ENCODE data around the gene TARP.

Gene TARP

DNA sequence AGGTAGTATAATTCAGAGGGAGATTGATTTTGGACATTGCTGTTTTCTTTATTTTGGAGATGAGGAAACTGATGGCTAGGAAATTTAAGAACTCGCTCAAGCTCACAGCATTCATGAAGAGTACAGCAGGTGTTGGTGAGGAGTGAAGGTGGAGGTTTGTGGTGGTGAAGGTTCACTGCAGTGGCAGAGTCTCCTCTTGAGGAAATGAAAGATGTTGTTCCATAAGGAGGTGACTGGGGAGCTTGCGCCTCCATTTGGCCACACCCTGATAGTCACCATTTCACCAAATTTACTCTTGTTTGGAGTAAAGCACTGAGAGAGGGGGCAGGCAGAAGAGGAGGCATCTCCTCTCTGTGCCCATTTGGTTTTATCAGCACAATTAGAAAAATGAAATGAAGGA lies 46.4 kb upstream of the TARP start:
- Mint-ChIP-seq H3K4me3 (peak overlapping the region in 2 of 3 donors; percentile 18 to 59), H3K36me3 (no peaks in the 10 kb centered on the region), H3K27me3 (no peaks in the 10 kb centered on the region), H3K9me3 (no peaks in the 10 kb centered on the region), H3K27ac (peak overlapping the region; percentile 89 to 90), H3K4me1 (peaks cover 31 to 49% (median 36%) of the 10 kb centered on the region in 3 donors)
- Histone ChIP-seq H3K27me3 (replicated peaks in 1 of 2; ENCODE audit: control insufficient read depth in 2 of 2, extremely low read depth in 1 of 2, insufficient read depth in 2 of 2, low read length in 1 of 2) (no peaks in the 10 kb centered on the region), H3K4me3 (ENCODE audit: control insufficient read depth in 1 of 2, extremely low read depth in 1 of 2, low read length in 1 of 2) (no peak overlapping the region), H3K9me3 (no peaks in the 10 kb centered on the region), H3K27ac (ENCODE audit: low read length) (peak overlapping the region; percentile 44), H3K36me3 (ENCODE audit: control insufficient read depth in 2 of 2, extremely low read depth in 1 of 2, insufficient read depth in 1 of 2, low read length in 1 of 2) (no peaks in the 10 kb centered on the region), H3K4me1 (ENCODE audit: control insufficient read depth in 1 of 2, extremely low read depth in 1 of 2, insufficient read depth in 2 of 2, low read length in 2 of 2) (peaks cover 17 to 34% of the 10 kb centered on the region in 2 experiments)
- POLR2A ChIA-PET: interaction anchor here in 1 of 2 donors (0.6 kb wide), 1 partner anchor 9 kb away, joined by 3 read pairs; no protein-coding TSS in a partner anchor
- CTCF ChIA-PET: interaction anchor here (1.0 to 6.0 kb wide), 9 partner anchors 12 to 211 kb away, joined by 3 to 31 read pairs (median 8); no protein-coding TSS in a partner anchor
- ATAC-seq (replicated peaks in 1 of 4): peak in 1 of 4 experiments; percentile 62
- no CpG with 5 or more reads among the region's 2 CpGs for WGBS (ENCODE audit: insufficient coverage)
- no peak for DNase-seq

DNA sequence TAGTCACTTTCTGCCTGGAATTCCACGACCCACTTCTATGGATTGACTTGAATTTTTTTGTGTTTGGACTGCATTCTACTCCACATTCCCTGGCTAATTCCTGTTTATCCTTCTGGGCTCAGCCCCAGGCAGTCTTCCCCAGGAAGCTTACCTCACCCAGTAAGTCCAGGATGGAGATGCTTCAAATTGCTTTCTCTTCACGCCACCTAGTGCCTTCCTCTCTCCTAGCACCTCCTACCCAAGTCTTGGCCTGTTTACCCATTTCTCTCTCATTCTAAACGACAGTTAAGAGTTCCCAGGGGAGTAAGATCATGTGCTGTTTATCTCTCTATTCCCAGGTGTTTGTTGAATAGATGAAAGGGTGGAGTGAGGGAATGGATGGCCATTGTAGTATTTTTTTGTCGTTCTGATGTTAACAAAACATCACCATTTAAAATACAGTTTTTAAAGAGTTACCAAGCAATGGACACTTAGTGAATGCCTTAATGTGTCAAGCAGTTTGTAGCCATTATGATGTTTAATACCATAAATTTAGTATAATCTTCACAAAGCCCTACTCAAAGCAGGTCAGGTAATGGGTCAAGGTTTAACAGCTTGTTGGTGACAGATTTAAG lies 45.5 kb upstream of the TARP start:
- H3K4me1 Mint-ChIP-seq: peaks cover 31 to 48% (median 36%) of the 10 kb centered on the region in 3 donors
- H3K36me3 Mint-ChIP-seq: no peaks in the 10 kb centered on the region
- H3K27ac Mint-ChIP-seq: peak overlapping the region; percentile 89 to 90
- Histone ChIP-seq H3K27me3 (replicated peaks in 1 of 2; ENCODE audit: control insufficient read depth in 2 of 2, extremely low read depth in 1 of 2, insufficient read depth in 2 of 2, low read length in 1 of 2) (no peaks in the 10 kb centered on the region), H3K36me3 (ENCODE audit: control insufficient read depth in 2 of 2, extremely low read depth in 1 of 2, insufficient read depth in 1 of 2, low read length in 1 of 2) (no peaks in the 10 kb centered on the region), H3K9me3 (no peaks in the 10 kb centered on the region), H3K4me3 (ENCODE audit: control insufficient read depth in 1 of 2, extremely low read depth in 1 of 2, low read length in 1 of 2) (peak overlapping the region in 1 of 2 donors; percentile 47), H3K4me1 (ENCODE audit: control insufficient read depth in 1 of 2, extremely low read depth in 1 of 2, insufficient read depth in 2 of 2, low read length in 2 of 2) (peaks cover 17 to 32% of the 10 kb centered on the region in 2 experiments), H3K27ac (ENCODE audit: low read length) (peak overlapping the region; percentile 44)
- CTCF ChIA-PET: interaction anchor here (0.6 to 6.0 kb wide), 18 partner anchors 9 to 210 kb away, joined by 3 to 31 read pairs (median 4); partner anchors contain the start of gene TARP (in 1 of the 2)
- H3K27me3 Mint-ChIP-seq: no peaks in the 10 kb centered on the region
- ATAC-seq (replicated peaks in 1 of 4) (peak in 2 of 4 experiments; percentile 49 to 59), DNase-seq (peak in 2 of 35 experiments; percentile 26 to 57)
- no peaks in the 10 kb centered on the region for H3K9me3 Mint-ChIP-seq
- peak overlapping the region; percentile 62 to 77 (median 72) for H3K4me3 Mint-ChIP-seq
- no CpG with 5 or more reads among the region's 4 CpGs for WGBS (ENCODE audit: insufficient coverage)
- POLR2A ChIA-PET: interaction anchor here in 1 of 2 donors (1.5 kb wide), 1 partner anchor 101 kb away, joined by 11 read pairs; no protein-coding TSS in a partner anchor

GRCh38 chr7:38318241-38318640 lies 44.8 kb upstream of the TARP start:
- H3K36me3 Mint-ChIP-seq: no peaks in the 10 kb centered on the region
- Histone ChIP-seq H3K27ac (ENCODE audit: low read length) (peak overlapping the region; percentile 44), H3K27me3 (replicated peaks in 1 of 2; ENCODE audit: control insufficient read depth in 2 of 2, extremely low read depth in 1 of 2, insufficient read depth in 2 of 2, low read length in 1 of 2) (no peaks in the 10 kb centered on the region), H3K36me3 (ENCODE audit: control insufficient read depth in 2 of 2, extremely low read depth in 1 of 2, insufficient read depth in 1 of 2, low read length in 1 of 2) (no peaks in the 10 kb centered on the region), H3K4me3 (ENCODE audit: control insufficient read depth in 1 of 2, extremely low read depth in 1 of 2, low read length in 1 of 2) (peak overlapping the region in 1 of 2 donors; percentile 47), H3K9me3 (no peaks in the 10 kb centered on the region), H3K4me1 (ENCODE audit: control insufficient read depth in 1 of 2, extremely low read depth in 1 of 2, insufficient read depth in 2 of 2, low read length in 2 of 2) (peaks cover 17 to 29% of the 10 kb centered on the region in 2 experiments)
- no peaks in the 10 kb centered on the region for H3K27me3 Mint-ChIP-seq
- peak overlapping the region; percentile 89 to 90 for H3K27ac Mint-ChIP-seq
- ATAC-seq (replicated peaks in 1 of 4) (no peak), DNase-seq (no peak)
- H3K9me3 Mint-ChIP-seq: no peaks in the 10 kb centered on the region
- H3K4me3 Mint-ChIP-seq: peak overlapping the region; percentile 62 to 77 (median 72)
- peaks cover 31 to 49% (median 38%) of the 10 kb centered on the region in 3 donors for H3K4me1 Mint-ChIP-seq
- 17% methylated on average over 1 of the region's 9 CpGs for WGBS (ENCODE audit: insufficient coverage)
- ChIA-PET POLR2A (interaction anchor here in 1 of 2 donors (0.6 to 1.5 kb wide), 5 partner anchors 19 to 102 kb away, joined by 3 to 11 read pairs (median 4); partner anchors contain the start of gene TARP), CTCF (interaction anchor here (0.6 to 6.0 kb wide), 15 partner anchors 9 to 209 kb away, joined by 3 to 31 read pairs (median 4); partner anchors contain the start of gene TARP (in 1 of the 2))

DNA sequence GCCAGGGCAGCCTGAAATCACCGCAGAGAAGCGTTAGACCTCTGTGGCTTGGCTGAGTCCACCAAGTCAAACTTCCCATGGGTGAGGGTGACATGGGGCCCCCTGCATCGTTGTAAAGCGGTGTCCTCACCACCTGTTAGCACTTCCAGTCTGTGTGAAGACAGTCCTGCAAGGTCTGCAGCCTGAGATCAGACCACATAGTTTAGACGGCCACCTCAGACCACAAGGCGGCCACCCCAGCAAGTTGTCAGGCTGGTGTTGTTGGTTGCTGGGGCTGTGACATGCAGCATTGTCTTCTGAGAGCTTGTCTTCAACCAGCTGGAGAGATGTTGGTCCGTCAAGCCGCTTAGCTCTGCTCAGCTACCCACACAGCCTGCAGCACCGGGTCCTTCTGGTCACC lies 44.1 kb upstream of the TARP start:
- Mint-ChIP-seq H3K36me3 (no peaks in the 10 kb centered on the region), H3K4me3 (peak overlapping the region; percentile 62 to 77 (median 72)), H3K4me1 (peaks cover 31 to 53% (median 40%) of the 10 kb centered on the region in 3 donors), H3K27me3 (no peaks in the 10 kb centered on the region), H3K9me3 (no peaks in the 10 kb centered on the region), H3K27ac (peak overlapping the region; percentile 89 to 90)
- Histone ChIP-seq H3K27ac (ENCODE audit: low read length) (peak overlapping the region; percentile 44), H3K36me3 (ENCODE audit: control insufficient read depth in 2 of 2, extremely low read depth in 1 of 2, insufficient read depth in 1 of 2, low read length in 1 of 2) (no peaks in the 10 kb centered on the region), H3K4me3 (ENCODE audit: control insufficient read depth in 1 of 2, extremely low read depth in 1 of 2, low read length in 1 of 2) (peak overlapping the region in 1 of 2 donors; percentile 47), H3K9me3 (no peaks in the 10 kb centered on the region), H3K4me1 (ENCODE audit: control insufficient read depth in 1 of 2, extremely low read depth in 1 of 2, insufficient read depth in 2 of 2, low read length in 2 of 2) (peaks cover 18 to 30% of the 10 kb centered on the region in 2 experiments), H3K27me3 (replicated peaks in 1 of 2; ENCODE audit: control insufficient read depth in 2 of 2, extremely low read depth in 1 of 2, insufficient read depth in 2 of 2, low read length in 1 of 2) (no peaks in the 10 kb centered on the region)
- 60% methylated on average over 2 of the region's 9 CpGs for WGBS (ENCODE audit: insufficient coverage)
- ATAC-seq (replicated peaks in 1 of 4) (peak in 3 of 4 experiments; percentile 13 to 47 (median 43)), DNase-seq (peak in 21 of 35 experiments; percentile 10 to 64 (median 39))
- ChIA-PET CTCF (interaction anchor here (0.7 to 6.0 kb wide), 11 partner anchors 11 to 102 kb away, joined by 3 to 31 read pairs (median 6); partner anchors contain the start of gene TARP (in 1 of the 2)), POLR2A (interaction anchor here in 1 of 2 donors (0.6 to 1.5 kb wide), 5 partner anchors 19 to 102 kb away, joined by 3 to 11 read pairs (median 4); partner anchors contain the start of gene TARP)

DNA sequence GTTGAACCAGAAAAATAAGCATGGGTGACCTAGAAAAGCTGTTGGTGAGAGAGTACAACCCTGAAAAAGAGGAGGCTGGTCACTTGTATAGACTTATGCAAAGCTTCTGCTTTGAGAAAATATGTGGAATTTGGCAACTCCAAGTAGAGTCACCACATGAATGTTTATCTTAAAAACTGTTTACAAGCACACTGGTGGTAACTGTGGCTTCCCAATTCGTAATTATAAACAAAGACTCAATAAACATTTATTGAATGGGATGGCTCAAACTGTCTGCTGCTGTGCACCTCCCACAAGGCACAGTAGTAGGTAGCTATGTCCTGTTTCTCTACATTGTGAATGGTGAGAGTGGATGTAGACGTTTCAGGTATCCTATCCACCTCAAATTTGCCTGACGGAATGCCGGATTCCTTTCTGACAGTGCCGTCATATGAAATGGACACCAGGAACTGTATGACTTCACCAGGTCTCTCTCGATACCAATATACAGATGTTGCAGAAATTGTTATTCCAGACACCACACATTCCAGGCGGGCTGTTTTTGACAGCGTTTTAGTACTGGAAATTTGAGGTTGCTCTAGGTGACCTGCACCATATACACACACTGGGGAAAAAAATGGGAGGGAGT lies 43.4 kb upstream of the TARP start:
- H3K4me3 Mint-ChIP-seq: peak overlapping the region; percentile 35 to 72 (median 70)
- Histone ChIP-seq H3K27me3 (replicated peaks in 1 of 2; ENCODE audit: control insufficient read depth in 2 of 2, extremely low read depth in 1 of 2, insufficient read depth in 2 of 2, low read length in 1 of 2) (no peaks in the 10 kb centered on the region), H3K9me3 (no peaks in the 10 kb centered on the region), H3K4me3 (ENCODE audit: control insufficient read depth in 1 of 2, extremely low read depth in 1 of 2, low read length in 1 of 2) (peak overlapping the region in 1 of 2 donors; percentile 47), H3K36me3 (ENCODE audit: control insufficient read depth in 2 of 2, extremely low read depth in 1 of 2, insufficient read depth in 1 of 2, low read length in 1 of 2) (no peaks in the 10 kb centered on the region), H3K4me1 (ENCODE audit: control insufficient read depth in 1 of 2, extremely low read depth in 1 of 2, insufficient read depth in 2 of 2, low read length in 2 of 2) (peaks cover 21 to 24% of the 10 kb centered on the region in 2 experiments), H3K27ac (ENCODE audit: low read length) (peak overlapping the region; percentile 44)
- ATAC-seq (replicated peaks in 1 of 4) (no peak), DNase-seq (no peak)
- H3K36me3 Mint-ChIP-seq: no peaks in the 10 kb centered on the region
- H3K9me3 Mint-ChIP-seq: no peaks in the 10 kb centered on the region
- H3K27ac Mint-ChIP-seq: peak overlapping the region; percentile 71 to 74
- WGBS (ENCODE audit: insufficient coverage): no CpG with 5 or more reads among the region's 8 CpGs
- H3K27me3 Mint-ChIP-seq: no peaks in the 10 kb centered on the region
- ChIA-PET POLR2A (interaction anchor here in 1 of 2 donors (0.7 kb wide), 1 partner anchor 43 kb away, joined by 5 read pairs; the partner anchor contains the start of gene TARP), CTCF (interaction anchor here (0.7 to 4.1 kb wide), 7 partner anchors 11 to 101 kb away, joined by 3 to 17 read pairs (median 5); partner anchors contain the start of gene TARP (in 1 of the 2))
- H3K4me1 Mint-ChIP-seq: peaks cover 36 to 53% (median 38%) of the 10 kb centered on the region in 3 donors

GRCh38 chr7:38315410-38315809 lies 42.0 kb upstream of the TARP start:
- Histone ChIP-seq H3K27ac (ENCODE audit: low read length) (no peak overlapping the region), H3K9me3 (no peaks in the 10 kb centered on the region), H3K4me3 (ENCODE audit: control insufficient read depth in 1 of 2, extremely low read depth in 1 of 2, low read length in 1 of 2) (no peak overlapping the region), H3K27me3 (replicated peaks in 1 of 2; ENCODE audit: control insufficient read depth in 2 of 2, extremely low read depth in 1 of 2, insufficient read depth in 2 of 2, low read length in 1 of 2) (no peaks in the 10 kb centered on the region), H3K4me1 (ENCODE audit: control insufficient read depth in 1 of 2, extremely low read depth in 1 of 2, insufficient read depth in 2 of 2, low read length in 2 of 2) (peaks cover 10 to 26% of the 10 kb centered on the region in 2 experiments), H3K36me3 (ENCODE audit: control insufficient read depth in 2 of 2, extremely low read depth in 1 of 2, insufficient read depth in 1 of 2, low read length in 1 of 2) (no peaks in the 10 kb centered on the region)
- POLR2A ChIA-PET: no interaction called here
- no peaks in the 10 kb centered on the region for H3K27me3 Mint-ChIP-seq
- ATAC-seq (replicated peaks in 1 of 4) (no peak), DNase-seq (no peak)
- H3K27ac Mint-ChIP-seq: no peak overlapping the region
- CTCF ChIA-PET: interaction anchor here (1.4 to 1.5 kb wide), 2 partner anchors 13 to 20 kb away, joined by 4 to 5 read pairs; no protein-coding TSS in a partner anchor
- H3K9me3 Mint-ChIP-seq: no peaks in the 10 kb centered on the region
- H3K4me1 Mint-ChIP-seq: peaks cover 25 to 45% (median 27%) of the 10 kb centered on the region in 3 donors
- H3K36me3 Mint-ChIP-seq: no peaks in the 10 kb centered on the region
- H3K4me3 Mint-ChIP-seq: no peak overlapping the region
- WGBS (ENCODE audit: insufficient coverage): no CpG with 5 or more reads among the region's 3 CpGs

All from T-cell (primary cell).